HEK293 (cell line): ENCODE measurements around the gene KRT32.

Experiments
- CTCF ChIA-PET: fragments of 350-600 bp; formaldehyde crosslinking; extraction: SDS; loops from one replicate; lab custom pipeline; 2021; ENCODE audit warnings: antibody characterized with exemption; lab: Yijun Ruan, JAX
- POLR2A ChIA-PET: fragments of 300-600 bp; formaldehyde crosslinking; extraction: SDS; loops from one replicate; lab custom pipeline; 2020; ENCODE audit warnings: antibody characterized with exemption, inconsistent platforms; lab: Yijun Ruan, JAX
- H3K27ac ChIP-seq: fragments of 200-500 bp; sonication (Bioruptor generic); 2 replicates; pipeline ENCODE4 v1.5.1; 2014; ENCODE audit warnings: low read depth, low read length, control low read depth, inconsistent platforms; ENCODE audit errors: extremely low read depth
- H3K36me3 ChIP-seq, 2 experiments: fragments of 200-500 bp in 1 of 2; sonication (Bioruptor generic) in 1 of 2; 1 replicate in 1 of 2; 2 replicates in 1 of 2; pipeline ENCODE4 v1.5.1; 2014 to 2017; ENCODE audit warnings: inconsistent platforms in 2 of 2, low read length in 2 of 2; ENCODE audit not compliant: control insufficient read depth in 2 of 2, insufficient read depth in 1 of 2
- H3K4me1 ChIP-seq: fragments of 200-500 bp; sonication (Bioruptor generic); 2 replicates; pipeline ENCODE4 v1.5.1; 2014; ENCODE audit warnings: mild to moderate bottlenecking, low read length, inconsistent platforms; ENCODE audit not compliant: control insufficient read depth, insufficient read depth
- H3K4me3 ChIP-seq: 2 replicates; pipeline ENCODE4 v1.5.1; 2011; ENCODE audit warnings: low read depth, mild to moderate bottlenecking, control low read depth, low read length, moderate library complexity
- H3K9me3 ChIP-seq: fragments of 200-500 bp; sonication (Bioruptor generic); 2 replicates; pipeline ENCODE4 v1.5.1; 2014; ENCODE audit warnings: low read depth, low read length, inconsistent platforms; ENCODE audit not compliant: control insufficient read depth, insufficient read depth
- GLI2 ChIP-seq: fragments of 450-650 bp; formaldehyde crosslinking; IDR thresholded peaks from 2 replicates; pipeline ENCODE4; 2017; ENCODE audit warnings: missing biosample characterization, missing genetic modification characterization, low read depth, borderline replicate concordance
- HOXA7 ChIP-seq: sonication (generic); formaldehyde crosslinking; IDR thresholded peaks from 2 replicates; pipeline ENCODE4 v1.8.1; 2022; ENCODE audit warnings: missing genetic modification reagents, borderline replicate concordance
- KLF1 ChIP-seq: fragments of 450-650 bp; formaldehyde crosslinking; IDR thresholded peaks from 2 replicates; pipeline ENCODE4 v1.5.1; 2016; ENCODE audit warnings: missing biosample characterization, missing genetic modification characterization
- SP3 ChIP-seq: fragments of 450-650 bp; formaldehyde crosslinking; IDR thresholded peaks from 2 replicates; pipeline ENCODE4 v1.5.1; 2016; ENCODE audit warnings: missing biosample characterization, missing genetic modification characterization
- ZBTB20 ChIP-seq: fragments of 450-650 bp; formaldehyde crosslinking; IDR thresholded peaks from 2 replicates; pipeline ENCODE4 v1.5.1; 2016; ENCODE audit warnings: missing biosample characterization, missing genetic modification characterization
- ZFP37 ChIP-seq: fragments of 450-650 bp; formaldehyde crosslinking; IDR thresholded peaks from 2 replicates; pipeline ENCODE4 v1.5.1; 2016; ENCODE audit warnings: missing biosample characterization, missing genetic modification characterization
- ZIC2 ChIP-seq: fragments of 450-650 bp; formaldehyde crosslinking; IDR thresholded peaks from 2 replicates; pipeline ENCODE4 v1.5.1; 2016; ENCODE audit warnings: missing biosample characterization, missing genetic modification characterization
- ZNF324 ChIP-seq: fragments of 450-650 bp; formaldehyde crosslinking; IDR thresholded peaks from 2 replicates; pipeline ENCODE4 v1.5.1; 2016; ENCODE audit warnings: missing biosample characterization, missing genetic modification characterization
- ZNF335 ChIP-seq: fragments of 450-650 bp; formaldehyde crosslinking; conservative IDR thresholded peaks from 2 replicates; pipeline ENCODE4 v1.5.1; 2016; ENCODE audit warnings: missing biosample characterization, missing genetic modification characterization
- ZNF354C ChIP-seq: fragments of 450-650 bp; formaldehyde crosslinking; IDR thresholded peaks from 2 replicates; pipeline ENCODE4 v1.5.1; 2016; ENCODE audit warnings: missing biosample characterization, missing genetic modification characterization, low read depth, borderline replicate concordance
- ZNF596 ChIP-seq: fragments of 450-650 bp; IDR thresholded peaks from 2 replicates; pipeline ENCODE4 v1.5.0; 2018; ENCODE audit warnings: missing biosample characterization, mild to moderate bottlenecking, missing genetic modification characterization, moderate library complexity
- ZNF629 ChIP-seq: fragments of 450-650 bp; formaldehyde crosslinking; IDR thresholded peaks from 2 replicates; pipeline ENCODE4 v1.5.1; 2017; ENCODE audit warnings: missing biosample characterization, missing genetic modification characterization
- ZNF830 ChIP-seq: fragments of 450-650 bp; IDR thresholded peaks from 2 replicates; pipeline ENCODE4 v1.5.0; 2018; ENCODE audit warnings: missing biosample characterization, missing genetic modification characterization, low read depth, mild to moderate bottlenecking, moderate library complexity
- ZNF837 ChIP-seq: fragments of 450-650 bp; formaldehyde crosslinking; IDR thresholded peaks from 2 replicates; pipeline ENCODE4 v1.5.1; 2016; ENCODE audit warnings: missing biosample characterization, missing genetic modification characterization
- ZNF843 ChIP-seq: fragments of 450-650 bp; formaldehyde crosslinking; IDR thresholded peaks from 2 replicates; pipeline ENCODE4 v1.5.1; 2016; ENCODE audit warnings: missing biosample characterization, missing genetic modification characterization
- ZSCAN16 ChIP-seq: fragments of 450-650 bp; formaldehyde crosslinking; IDR thresholded peaks from 2 replicates; pipeline ENCODE4 v1.5.1; 2016; ENCODE audit warnings: missing biosample characterization, missing genetic modification characterization
- TF ChIP-seq, protein P1 (sequence below): fragments of 450-650 bp; formaldehyde crosslinking; IDR thresholded peaks from 2 replicates; pipeline ENCODE4 v1.5.1; 2016; ENCODE audit warnings: missing biosample characterization, missing genetic modification characterization
- TF ChIP-seq, protein P2 (sequence below): fragments of 450-650 bp; formaldehyde crosslinking; IDR thresholded peaks from 2 replicates; pipeline ENCODE4 v1.5.1; 2017; ENCODE audit warnings: missing biosample characterization, missing genetic modification characterization
- TF ChIP-seq, protein P3 (sequence below): fragments of 450-650 bp; formaldehyde crosslinking; optimal IDR thresholded peaks from 2 replicates; pipeline ENCODE3; 2016; ENCODE audit warnings: missing biosample characterization, mild to moderate bottlenecking, missing genetic modification characterization
- TF ChIP-seq, protein P4 (sequence below): fragments of 450-650 bp; formaldehyde crosslinking; IDR thresholded peaks from 2 replicates; pipeline ENCODE4 v1.5.1; 2016; ENCODE audit warnings: missing biosample characterization, missing genetic modification characterization
- TF ChIP-seq, protein P5 (sequence below): fragments of 450-650 bp; formaldehyde crosslinking; IDR thresholded peaks from 2 replicates; pipeline ENCODE4 v1.5.1; 2016; ENCODE audit warnings: missing biosample characterization, missing genetic modification characterization
- TF ChIP-seq, protein P6 (sequence below): fragments of 450-650 bp; formaldehyde crosslinking; IDR thresholded peaks from 2 replicates; pipeline ENCODE4 v1.5.1; 2016; ENCODE audit warnings: missing biosample characterization, missing genetic modification characterization, borderline replicate concordance
- TF ChIP-seq, protein P7 (sequence below): fragments of 450-650 bp; formaldehyde crosslinking; IDR thresholded peaks from 2 replicates; pipeline ENCODE4 v1.5.1; 2016; ENCODE audit warnings: missing biosample characterization, missing genetic modification characterization

The KRT32 gene

DNA sequence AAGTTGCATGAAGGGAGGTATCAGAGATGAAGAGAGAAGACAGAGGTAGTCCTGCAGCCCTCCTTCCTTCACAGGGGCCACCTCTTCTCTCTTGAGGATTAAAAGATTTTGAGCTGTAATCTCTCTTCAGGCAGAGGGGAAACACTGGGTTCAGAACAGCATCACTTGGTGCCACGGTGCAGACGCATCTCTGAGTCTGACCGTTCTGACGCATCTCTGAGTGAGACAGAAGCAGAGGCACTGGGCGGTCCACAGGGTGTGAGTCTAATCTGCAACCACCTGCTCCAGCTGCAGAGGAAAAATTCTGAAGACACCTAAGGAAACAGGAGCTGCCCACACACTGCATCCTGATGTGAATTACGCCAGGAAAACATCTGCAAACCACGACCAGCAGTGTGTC is 37.5 kb downstream of the KRT32 start:
- Histone ChIP-seq H3K9me3 (no peaks in the 10 kb centered on the region), H3K36me3 (no peaks in the 10 kb centered on the region), H3K27ac (no peak overlapping the region), H3K4me3 (no peak overlapping the region), H3K4me1 (no peaks in the 10 kb centered on the region)
- no peak for TF ChIP-seq ZNF354C (tag by site-specific recombination)
- TF ChIP-seq ZNF830 (tag by site-specific recombination), result no peak
- TF ChIP-seq, protein P1, sequence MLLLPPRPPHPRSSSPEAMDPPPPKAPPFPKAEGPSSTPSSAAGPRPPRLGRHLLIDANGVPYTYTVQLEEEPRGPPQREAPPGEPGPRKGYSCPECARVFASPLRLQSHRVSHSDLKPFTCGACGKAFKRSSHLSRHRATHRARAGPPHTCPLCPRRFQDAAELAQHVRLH (tag by site-specific recombination), result no peak
- TF ChIP-seq, protein P2, sequence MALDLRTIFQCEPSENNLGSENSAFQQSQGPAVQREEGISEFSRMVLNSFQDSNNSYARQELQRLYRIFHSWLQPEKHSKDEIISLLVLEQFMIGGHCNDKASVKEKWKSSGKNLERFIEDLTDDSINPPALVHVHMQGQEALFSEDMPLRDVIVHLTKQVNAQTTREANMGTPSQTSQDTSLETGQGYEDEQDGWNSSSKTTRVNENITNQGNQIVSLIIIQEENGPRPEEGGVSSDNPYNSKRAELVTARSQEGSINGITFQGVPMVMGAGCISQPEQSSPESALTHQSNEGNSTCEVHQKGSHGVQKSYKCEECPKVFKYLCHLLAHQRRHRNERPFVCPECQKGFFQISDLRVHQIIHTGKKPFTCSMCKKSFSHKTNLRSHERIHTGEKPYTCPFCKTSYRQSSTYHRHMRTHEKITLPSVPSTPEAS (tag by site-specific recombination), result no peak
- no peak for TF ChIP-seq SP3
- TF ChIP-seq KLF1 (tag by site-specific recombination), result no peak
- POLR2A ChIA-PET, result no interaction called here
- CTCF ChIA-PET, result interaction anchor here (0.5 to 0.8 kb wide), 3 partner anchors 12 to 897 kb away, joined by 3 to 6 read pairs (median 3); no protein-coding TSS in a partner anchor

DNA sequence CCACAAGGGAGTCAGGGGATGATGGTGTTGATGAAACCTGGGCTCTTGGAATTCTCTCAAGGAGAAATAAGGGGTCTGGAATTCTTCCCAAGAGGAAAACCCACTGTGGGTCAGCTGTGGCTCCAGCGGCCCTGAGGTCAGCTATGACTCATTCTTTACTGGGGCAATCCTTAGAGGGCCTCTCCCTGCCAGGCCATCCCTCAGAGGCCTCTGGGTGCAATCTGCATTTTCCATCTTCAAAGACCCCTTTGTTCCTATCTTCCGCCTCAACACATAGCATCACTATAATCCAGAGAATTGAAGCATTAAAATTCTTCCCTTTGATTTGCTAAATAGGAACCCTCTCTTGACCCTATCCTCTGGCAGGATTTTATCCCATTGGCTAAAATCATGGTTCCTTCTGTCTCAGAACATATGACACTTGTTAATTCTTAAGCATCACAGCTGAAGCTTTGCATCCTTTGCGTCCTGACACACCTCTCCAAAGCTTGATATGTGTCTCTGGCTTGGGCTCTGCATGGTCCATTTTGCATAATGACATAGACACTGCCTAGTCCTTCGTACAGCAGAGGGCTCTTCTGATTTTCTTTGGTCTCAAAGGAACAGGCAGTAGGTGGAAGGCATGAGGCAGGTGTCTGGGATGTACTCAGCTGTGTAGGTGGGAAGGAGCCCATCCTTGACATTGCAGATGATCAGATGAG is 38.4 kb downstream of the KRT32 start:
- no peaks in the 10 kb centered on the region for H3K4me1 ChIP-seq
- POLR2A ChIA-PET, result no interaction called here
- no peaks in the 10 kb centered on the region for H3K9me3 ChIP-seq
- no peak overlapping the region for H3K27ac ChIP-seq
- no peak overlapping the region for H3K4me3 ChIP-seq
- H3K36me3 ChIP-seq, result no peaks in the 10 kb centered on the region
- CTCF ChIA-PET, result interaction anchor here (0.5 to 0.8 kb wide), 3 partner anchors 11 to 237 kb away, joined by 3 read pairs; no protein-coding TSS in a partner anchor
- TF ChIP-seq HOXA7 (CRISPR knock-in tag) (no peak), ZBTB20 (tag by site-specific recombination) (no peak), ZNF335 (tag by site-specific recombination) (no peak), ZSCAN16 (no peak), ZIC2 (no peak), GLI2 (tag by site-specific recombination) (no peak), ZNF843 (tag by site-specific recombination) (no peak), ZFP37 (tag by site-specific recombination) (no peak), ZNF596 (tag by site-specific recombination) (no peak), ZNF629 (tag by site-specific recombination) (no peak), ZNF324 (tag by site-specific recombination) (no peak), ZNF837 (tag by site-specific recombination) (no peak)
- TF ChIP-seq, protein P3, sequence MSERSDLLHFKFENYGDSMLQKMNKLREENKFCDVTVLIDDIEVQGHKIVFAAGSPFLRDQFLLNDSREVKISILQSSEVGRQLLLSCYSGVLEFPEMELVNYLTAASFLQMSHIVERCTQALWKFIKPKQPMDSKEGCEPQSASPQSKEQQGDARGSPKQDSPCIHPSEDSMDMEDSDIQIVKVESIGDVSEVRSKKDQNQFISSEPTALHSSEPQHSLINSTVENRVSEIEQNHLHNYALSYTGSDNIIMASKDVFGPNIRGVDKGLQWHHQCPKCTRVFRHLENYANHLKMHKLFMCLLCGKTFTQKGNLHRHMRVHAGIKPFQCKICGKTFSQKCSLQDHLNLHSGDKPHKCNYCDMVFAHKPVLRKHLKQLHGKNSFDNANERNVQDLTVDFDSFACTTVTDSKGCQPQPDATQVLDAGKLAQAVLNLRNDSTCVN (tag by site-specific recombination), result no peak
- TF ChIP-seq, protein P4, sequence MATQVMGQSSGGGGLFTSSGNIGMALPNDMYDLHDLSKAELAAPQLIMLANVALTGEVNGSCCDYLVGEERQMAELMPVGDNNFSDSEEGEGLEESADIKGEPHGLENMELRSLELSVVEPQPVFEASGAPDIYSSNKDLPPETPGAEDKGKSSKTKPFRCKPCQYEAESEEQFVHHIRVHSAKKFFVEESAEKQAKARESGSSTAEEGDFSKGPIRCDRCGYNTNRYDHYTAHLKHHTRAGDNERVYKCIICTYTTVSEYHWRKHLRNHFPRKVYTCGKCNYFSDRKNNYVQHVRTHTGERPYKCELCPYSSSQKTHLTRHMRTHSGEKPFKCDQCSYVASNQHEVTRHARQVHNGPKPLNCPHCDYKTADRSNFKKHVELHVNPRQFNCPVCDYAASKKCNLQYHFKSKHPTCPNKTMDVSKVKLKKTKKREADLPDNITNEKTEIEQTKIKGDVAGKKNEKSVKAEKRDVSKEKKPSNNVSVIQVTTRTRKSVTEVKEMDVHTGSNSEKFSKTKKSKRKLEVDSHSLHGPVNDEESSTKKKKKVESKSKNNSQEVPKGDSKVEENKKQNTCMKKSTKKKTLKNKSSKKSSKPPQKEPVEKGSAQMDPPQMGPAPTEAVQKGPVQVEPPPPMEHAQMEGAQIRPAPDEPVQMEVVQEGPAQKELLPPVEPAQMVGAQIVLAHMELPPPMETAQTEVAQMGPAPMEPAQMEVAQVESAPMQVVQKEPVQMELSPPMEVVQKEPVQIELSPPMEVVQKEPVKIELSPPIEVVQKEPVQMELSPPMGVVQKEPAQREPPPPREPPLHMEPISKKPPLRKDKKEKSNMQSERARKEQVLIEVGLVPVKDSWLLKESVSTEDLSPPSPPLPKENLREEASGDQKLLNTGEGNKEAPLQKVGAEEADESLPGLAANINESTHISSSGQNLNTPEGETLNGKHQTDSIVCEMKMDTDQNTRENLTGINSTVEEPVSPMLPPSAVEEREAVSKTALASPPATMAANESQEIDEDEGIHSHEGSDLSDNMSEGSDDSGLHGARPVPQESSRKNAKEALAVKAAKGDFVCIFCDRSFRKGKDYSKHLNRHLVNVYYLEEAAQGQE (tag by site-specific recombination), result no peak
- TF ChIP-seq, protein P5, sequence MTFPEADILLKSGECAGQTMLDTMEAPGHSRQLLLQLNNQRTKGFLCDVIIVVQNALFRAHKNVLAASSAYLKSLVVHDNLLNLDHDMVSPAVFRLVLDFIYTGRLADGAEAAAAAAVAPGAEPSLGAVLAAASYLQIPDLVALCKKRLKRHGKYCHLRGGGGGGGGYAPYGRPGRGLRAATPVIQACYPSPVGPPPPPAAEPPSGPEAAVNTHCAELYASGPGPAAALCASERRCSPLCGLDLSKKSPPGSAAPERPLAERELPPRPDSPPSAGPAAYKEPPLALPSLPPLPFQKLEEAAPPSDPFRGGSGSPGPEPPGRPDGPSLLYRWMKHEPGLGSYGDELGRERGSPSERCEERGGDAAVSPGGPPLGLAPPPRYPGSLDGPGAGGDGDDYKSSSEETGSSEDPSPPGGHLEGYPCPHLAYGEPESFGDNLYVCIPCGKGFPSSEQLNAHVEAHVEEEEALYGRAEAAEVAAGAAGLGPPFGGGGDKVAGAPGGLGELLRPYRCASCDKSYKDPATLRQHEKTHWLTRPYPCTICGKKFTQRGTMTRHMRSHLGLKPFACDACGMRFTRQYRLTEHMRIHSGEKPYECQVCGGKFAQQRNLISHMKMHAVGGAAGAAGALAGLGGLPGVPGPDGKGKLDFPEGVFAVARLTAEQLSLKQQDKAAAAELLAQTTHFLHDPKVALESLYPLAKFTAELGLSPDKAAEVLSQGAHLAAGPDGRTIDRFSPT, result no peak
- TF ChIP-seq, protein P6, sequence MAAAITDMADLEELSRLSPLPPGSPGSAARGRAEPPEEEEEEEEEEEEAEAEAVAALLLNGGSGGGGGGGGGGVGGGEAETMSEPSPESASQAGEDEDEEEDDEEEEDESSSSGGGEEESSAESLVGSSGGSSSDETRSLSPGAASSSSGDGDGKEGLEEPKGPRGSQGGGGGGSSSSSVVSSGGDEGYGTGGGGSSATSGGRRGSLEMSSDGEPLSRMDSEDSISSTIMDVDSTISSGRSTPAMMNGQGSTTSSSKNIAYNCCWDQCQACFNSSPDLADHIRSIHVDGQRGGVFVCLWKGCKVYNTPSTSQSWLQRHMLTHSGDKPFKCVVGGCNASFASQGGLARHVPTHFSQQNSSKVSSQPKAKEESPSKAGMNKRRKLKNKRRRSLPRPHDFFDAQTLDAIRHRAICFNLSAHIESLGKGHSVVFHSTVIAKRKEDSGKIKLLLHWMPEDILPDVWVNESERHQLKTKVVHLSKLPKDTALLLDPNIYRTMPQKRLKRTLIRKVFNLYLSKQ, result no peak
- TF ChIP-seq, protein P7, sequence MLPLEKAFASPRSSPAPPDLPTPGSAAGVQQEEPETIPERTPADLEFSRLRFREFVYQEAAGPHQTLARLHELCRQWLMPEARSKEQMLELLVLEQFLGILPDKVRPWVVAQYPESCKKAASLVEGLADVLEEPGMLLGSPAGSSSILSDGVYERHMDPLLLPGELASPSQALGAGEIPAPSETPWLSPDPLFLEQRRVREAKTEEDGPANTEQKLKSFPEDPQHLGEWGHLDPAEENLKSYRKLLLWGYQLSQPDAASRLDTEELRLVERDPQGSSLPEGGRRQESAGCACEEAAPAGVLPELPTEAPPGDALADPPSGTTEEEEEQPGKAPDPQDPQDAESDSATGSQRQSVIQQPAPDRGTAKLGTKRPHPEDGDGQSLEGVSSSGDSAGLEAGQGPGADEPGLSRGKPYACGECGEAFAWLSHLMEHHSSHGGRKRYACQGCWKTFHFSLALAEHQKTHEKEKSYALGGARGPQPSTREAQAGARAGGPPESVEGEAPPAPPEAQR (tag by site-specific recombination), result no peak
